ENCODE measurements around the gene SYT17.

The SYT17 gene

GRCh38 chr16:19147627-19148026 is 20.4 kb upstream of the SYT17 start:
- DNase-seq (ENCODE audit: low read depth): no peak
- TF ChIP-seq CTCF (IDR thresholded peaks at IDR 0.05; ENCODE audit: control insufficient read depth, extremely low read depth, insufficient read depth): no peak
- H3K4me3 ChIP-seq (ENCODE audit: low read depth, low read length): no peak overlapping the region

- no peak for DNase-seq (ENCODE audit: low read depth)
- TF ChIP-seq CTCF (IDR thresholded peaks at IDR 0.05; ENCODE audit: control insufficient read depth, extremely low read depth, insufficient read depth): no peak
- no peak overlapping the region for H3K4me3 ChIP-seq (ENCODE audit: low read depth, low read length)
Measured at GRCh38 chr16:19148189-19148588, 19.9 kb upstream of the SYT17 start.

GRCh38 chr16:19151310-19151709 is 16.7 kb upstream of the SYT17 start:
- H3K4me3 ChIP-seq (ENCODE audit: low read depth, low read length): no peak overlapping the region
- no peak for DNase-seq (ENCODE audit: low read depth)
- no peak for TF ChIP-seq CTCF (IDR thresholded peaks at IDR 0.05; ENCODE audit: control insufficient read depth, extremely low read depth, insufficient read depth)

GRCh38 chr16:19152042-19152441 is 16.0 kb upstream of the SYT17 start:
- no peak for TF ChIP-seq CTCF (IDR thresholded peaks at IDR 0.05; ENCODE audit: control insufficient read depth, extremely low read depth, insufficient read depth)
- no peak for DNase-seq (ENCODE audit: low read depth)
- H3K4me3 ChIP-seq (ENCODE audit: low read depth, low read length): no peak overlapping the region

GRCh38 chr16:19153876-19154275 is 14.2 kb upstream of the SYT17 start:
- H3K4me3 ChIP-seq (ENCODE audit: low read depth, low read length): no peak overlapping the region
- DNase-seq (ENCODE audit: low read depth): peak; percentile 10
- no peak for TF ChIP-seq CTCF (IDR thresholded peaks at IDR 0.05; ENCODE audit: control insufficient read depth, extremely low read depth, insufficient read depth)

- TF ChIP-seq CTCF (IDR thresholded peaks at IDR 0.05; ENCODE audit: control insufficient read depth, extremely low read depth, insufficient read depth): no peak
- no peak for DNase-seq (ENCODE audit: low read depth)
- no peak overlapping the region for H3K4me3 ChIP-seq (ENCODE audit: low read depth, low read length)
Measured at GRCh38 chr16:19162085-19162484, 6.0 kb upstream of the SYT17 start.

GRCh38 chr16:19163215-19163614 is 4.8 kb upstream of the SYT17 start:
- no peak for TF ChIP-seq CTCF (IDR thresholded peaks at IDR 0.05; ENCODE audit: control insufficient read depth, extremely low read depth, insufficient read depth)
- no peak for DNase-seq (ENCODE audit: low read depth)

More at GRCh38 chr16:19163215-19163614, 4.8 kb upstream of the SYT17 start:
- no peak overlapping the region for H3K4me3 ChIP-seq (ENCODE audit: low read depth, low read length)

Measured in LNCaP clone FGC (cell line).